WTC11 (cell line): ENCODE measurements around the gene KCNG4. TPM values are rescaled to one million over a fixed set of nuclear protein-coding genes. Genes with fewer than 3 reads are reported as not detected.

Source experiments
- ATAC-seq: fragments of 200-7000 bp; cut with Tn5 transposase; 2 replicates; pipeline ENCODE4 v1.10.0; 2021; ENCODE audit warnings: mild to moderate bottlenecking, moderate library complexity
- CTCF ChIA-PET: fragments of 300-600 bp; sonication (Branson Sonifier 250); formaldehyde crosslinking; loops from one replicate; lab custom pipeline; 2021; ENCODE audit warnings: antibody characterized with exemption; lab: Charles Lee
- POLR2A ChIA-PET: fragments of 350-600 bp; sonication (Branson Sonifier 250); formaldehyde crosslinking; loops from one replicate; lab custom pipeline; 2021; ENCODE audit warnings: antibody characterized with exemption; lab: Charles Lee
- DNase-seq: peaks from one replicate; pipeline ENCODE4 v3.0.0; 2021; ENCODE audit warnings: low spot score
- H3K27ac Mint-ChIP-seq: 2 replicates; pipeline ENCODE4 v1.8.0; 2021; ENCODE audit warnings: mixed read lengths
- H3K27me3 Mint-ChIP-seq: 2 replicates; pipeline ENCODE4 v1.8.0; 2021; ENCODE audit warnings: low read depth, mild to moderate bottlenecking, moderate library complexity, mixed read lengths
- H3K36me3 Mint-ChIP-seq: 2 replicates; pipeline ENCODE4 v1.8.0; 2021; ENCODE audit warnings: mixed read lengths
- H3K4me1 Mint-ChIP-seq: 2 replicates; pipeline ENCODE4 v1.8.0; 2022; ENCODE audit warnings: mixed read lengths
- H3K4me3 Mint-ChIP-seq: 2 replicates; pipeline ENCODE4 v1.8.0; 2021; ENCODE audit warnings: mild to moderate bottlenecking, moderate library complexity, mixed read lengths
- H3K9me3 Mint-ChIP-seq: 2 replicates; pipeline ENCODE4 v1.8.0; 2021; ENCODE audit warnings: mixed read lengths
- ARID4B ChIP-seq: sonication (generic); formaldehyde crosslinking; IDR thresholded peaks from 2 replicates; pipeline ENCODE4 v1.8.0; 2023; ENCODE audit warnings: missing genetic modification reagents, mild to moderate bottlenecking, borderline replicate concordance
- FOXJ3 ChIP-seq: sonication (generic); formaldehyde crosslinking; IDR thresholded peaks from 2 replicates; pipeline ENCODE4 v1.9.0; 2021; ENCODE audit warnings: missing genetic modification reagents, mild to moderate bottlenecking, borderline replicate concordance
- FOXK1 ChIP-seq: sonication (generic); formaldehyde crosslinking; IDR thresholded peaks from 2 replicates; pipeline ENCODE4 v1.8.0; 2022; ENCODE audit warnings: mild to moderate bottlenecking, moderate library complexity, missing genetic modification reagents
- GTF2I ChIP-seq: fragments of 250-450 bp; sonication (Bioruptor Pico); conservative IDR thresholded peaks from 2 replicates; pipeline ENCODE4 v1.4.0; 2021; ENCODE audit warnings: mild to moderate bottlenecking
- HMGXB4 ChIP-seq: sonication (generic); formaldehyde crosslinking; IDR thresholded peaks from 2 replicates; pipeline ENCODE4 v1.8.1; 2023; ENCODE audit warnings: mild to moderate bottlenecking, moderate library complexity, missing genetic modification reagents
- MLX ChIP-seq: sonication (generic); formaldehyde crosslinking; IDR thresholded peaks from 2 replicates; pipeline ENCODE4 v1.8.1; 2023; ENCODE audit warnings: mild to moderate bottlenecking, missing genetic modification reagents, moderate library complexity
- MYBL2 ChIP-seq: sonication (generic); formaldehyde crosslinking; IDR thresholded peaks from 2 replicates; pipeline ENCODE4 v1.8.1; 2023; ENCODE audit warnings: mild to moderate bottlenecking, moderate library complexity, missing genetic modification reagents
- ZNF138 ChIP-seq: sonication (generic); formaldehyde crosslinking; conservative IDR thresholded peaks from 2 replicates; pipeline ENCODE4 v1.8.1; 2022; ENCODE audit warnings: mild to moderate bottlenecking, moderate library complexity, missing genetic modification reagents
- ZNF512 ChIP-seq: sonication (generic); formaldehyde crosslinking; IDR thresholded peaks from 2 replicates; pipeline ENCODE4 v1.8.1; 2022; ENCODE audit warnings: missing genetic modification reagents, borderline replicate concordance
- ZNF532 ChIP-seq: fragments of 250-450 bp; sonication (Bioruptor Pico); IDR thresholded peaks from 2 replicates; pipeline ENCODE4 v1.9.0; 2021; ENCODE audit warnings: mild to moderate bottlenecking, borderline replicate concordance
- total RNA-seq: library from RNA; stranded (reverse); gene quantifications from 3 replicates; pipeline ENCODE4 v1.2.3, GENCODE V29; 2021
- TF ChIP-seq, protein P1 (sequence below): fragments of 250-450 bp; sonication (Bioruptor Pico); IDR thresholded peaks from 2 replicates; pipeline ENCODE4 v2.1.2; 2022; ENCODE audit warnings: mild to moderate bottlenecking, moderate library complexity
- TF ChIP-seq, protein P2 (sequence below): fragments of 250-450 bp; sonication (Bioruptor Pico); conservative IDR thresholded peaks from 2 replicates; pipeline ENCODE4 v1.9.0; 2021; ENCODE audit warnings: mild to moderate bottlenecking
- TF ChIP-seq, protein P3 (sequence below): sonication (generic); formaldehyde crosslinking; IDR thresholded peaks from 2 replicates; pipeline ENCODE4 v1.8.0; 2022; ENCODE audit warnings: mild to moderate bottlenecking, missing genetic modification reagents

The KCNG4 gene
- total RNA-seq, 1 experiment from 2014 or later: not detected

DNA sequence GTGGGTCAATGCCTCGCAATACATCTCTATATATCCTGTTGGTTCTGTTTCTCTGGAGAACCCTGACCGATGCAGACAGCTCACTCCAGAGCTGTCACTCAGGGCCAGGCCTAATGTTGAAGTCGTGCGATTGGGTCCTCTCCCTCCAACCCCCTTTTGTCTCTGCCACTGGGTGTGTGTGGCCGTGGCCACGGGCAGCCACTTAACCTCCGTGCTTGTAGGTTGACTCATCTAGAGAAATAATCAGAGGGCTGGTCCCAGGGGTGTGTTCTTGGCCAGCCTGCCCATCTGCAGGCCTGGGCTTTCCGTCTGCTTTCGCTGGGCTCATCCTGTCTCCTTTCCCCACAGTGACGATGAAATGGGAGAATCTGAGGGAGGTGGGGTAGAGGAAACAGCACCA lies 41.4 kb downstream of the KCNG4 start:
- POLR2A ChIA-PET: no interaction called here

DNA sequence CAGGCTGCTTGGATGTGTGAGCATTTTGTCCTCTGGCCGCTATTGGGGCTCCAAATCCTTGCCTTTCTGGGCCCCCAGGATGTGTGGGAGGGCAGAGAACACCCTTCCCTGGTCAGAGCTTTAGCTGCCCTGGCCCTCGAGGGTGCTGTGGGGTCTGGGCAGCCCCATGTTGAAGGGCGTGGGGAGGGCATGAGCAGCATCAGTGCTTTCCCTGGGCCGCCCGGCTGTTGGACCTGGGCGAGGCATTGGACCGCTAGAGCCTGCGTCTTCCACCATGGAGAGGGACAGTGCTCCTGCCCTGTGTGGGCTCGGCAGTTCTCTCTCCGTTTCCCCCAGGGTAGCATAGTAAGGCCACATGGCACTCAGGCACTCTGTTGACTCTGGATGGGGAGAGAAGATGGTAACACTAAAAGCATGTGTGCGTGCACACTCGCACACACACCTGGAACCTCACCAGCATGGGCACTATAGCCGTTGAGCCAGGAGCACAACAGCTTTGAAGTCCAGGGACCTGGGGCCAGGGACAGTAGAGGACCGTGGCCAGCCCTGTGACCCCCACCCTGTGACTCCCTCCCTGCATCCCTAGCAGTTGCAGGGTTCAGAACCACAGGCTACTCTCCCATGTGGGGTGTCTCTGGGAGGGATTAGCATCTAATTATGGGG lies 42.2 kb downstream of the KCNG4 start:
- ATAC-seq (no peak), DNase-seq (no peak)
- Mint-ChIP-seq H3K4me3 (no peak overlapping the region), H3K27ac (no peak overlapping the region), H3K27me3 (no peaks in the 10 kb centered on the region), H3K9me3 (peaks cover 2% of the 10 kb centered on the region; the same call in 1 of the 2 replicates), H3K4me1 (0 out of 2 replicates have a peak, but pooled peaks cover 3% of the 10 kb centered on the region), H3K36me3 (no peaks in the 10 kb centered on the region)
- ChIA-PET POLR2A (no interaction called here), CTCF (interaction anchor here (2.0 kb wide), 1 partner anchor 11 kb away, joined by 10 read pairs; the partner anchor contains the start of gene TAF1C)
- TF ChIP-seq GTF2I (CRISPR knock-in tag): no peak
- no peak for TF ChIP-seq FOXJ3 (CRISPR knock-in tag)
- TF ChIP-seq ARID4B (CRISPR knock-in tag): no peak
- TF ChIP-seq MLX (CRISPR knock-in tag): no peak
- TF ChIP-seq, protein P1, sequence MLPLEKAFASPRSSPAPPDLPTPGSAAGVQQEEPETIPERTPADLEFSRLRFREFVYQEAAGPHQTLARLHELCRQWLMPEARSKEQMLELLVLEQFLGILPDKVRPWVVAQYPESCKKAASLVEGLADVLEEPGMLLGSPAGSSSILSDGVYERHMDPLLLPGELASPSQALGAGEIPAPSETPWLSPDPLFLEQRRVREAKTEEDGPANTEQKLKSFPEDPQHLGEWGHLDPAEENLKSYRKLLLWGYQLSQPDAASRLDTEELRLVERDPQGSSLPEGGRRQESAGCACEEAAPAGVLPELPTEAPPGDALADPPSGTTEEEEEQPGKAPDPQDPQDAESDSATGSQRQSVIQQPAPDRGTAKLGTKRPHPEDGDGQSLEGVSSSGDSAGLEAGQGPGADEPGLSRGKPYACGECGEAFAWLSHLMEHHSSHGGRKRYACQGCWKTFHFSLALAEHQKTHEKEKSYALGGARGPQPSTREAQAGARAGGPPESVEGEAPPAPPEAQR (CRISPR knock-in tag): no peak
- no peak for TF ChIP-seq ZNF532
- TF ChIP-seq FOXK1: no peak
- TF ChIP-seq, protein P2, sequence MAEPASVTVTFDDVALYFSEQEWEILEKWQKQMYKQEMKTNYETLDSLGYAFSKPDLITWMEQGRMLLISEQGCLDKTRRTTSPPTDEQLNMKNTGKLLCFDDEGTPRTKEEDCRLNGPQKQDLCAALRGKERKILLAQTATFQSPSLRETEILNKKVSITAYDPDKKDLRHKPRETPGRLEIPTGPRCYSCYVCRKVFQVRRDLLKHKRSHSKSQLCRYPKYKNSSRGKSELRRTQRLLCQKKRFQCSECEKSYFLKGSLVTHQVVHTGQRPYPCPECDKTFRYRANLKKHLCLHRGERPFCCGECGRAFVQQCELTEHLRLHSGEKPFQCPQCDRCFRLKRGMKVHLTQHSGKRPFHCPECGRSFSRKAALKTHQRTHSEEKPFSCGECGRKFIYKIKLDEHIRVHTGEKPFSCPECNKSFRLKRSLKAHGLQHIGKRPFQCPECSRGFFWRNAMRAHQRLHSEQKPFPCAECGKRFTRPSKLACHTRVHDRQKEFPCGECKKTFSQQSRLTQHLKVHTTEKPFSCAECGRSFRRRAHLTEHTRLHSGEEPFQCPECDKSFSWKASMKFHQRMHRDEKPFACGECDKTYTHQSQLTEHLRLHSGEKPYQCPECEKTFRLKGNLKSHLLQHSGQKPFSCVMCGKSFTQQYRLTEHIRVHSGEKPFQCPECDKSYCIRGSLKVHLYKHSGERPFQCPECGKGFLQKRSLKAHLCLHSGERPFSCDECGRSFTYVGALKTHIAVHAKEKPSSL: no peak
- no peak for TF ChIP-seq HMGXB4 (CRISPR knock-in tag)

More for the DNA sequence above, 41.4 kb downstream of the KCNG4 start:
- Mint-ChIP-seq H3K4me1 (0 out of 2 replicates have a peak, but pooled peaks cover 3% of the 10 kb centered on the region), H3K9me3 (peaks cover 3% of the 10 kb centered on the region; the same call in 1 of the 2 replicates), H3K4me3 (no peak overlapping the region), H3K27me3 (no peaks in the 10 kb centered on the region), H3K27ac (no peak overlapping the region), H3K36me3 (no peaks in the 10 kb centered on the region)
- TF ChIP-seq ZNF138 (CRISPR knock-in tag): no peak
- no peak for TF ChIP-seq ZNF512 (CRISPR knock-in tag)
- TF ChIP-seq, protein P3, sequence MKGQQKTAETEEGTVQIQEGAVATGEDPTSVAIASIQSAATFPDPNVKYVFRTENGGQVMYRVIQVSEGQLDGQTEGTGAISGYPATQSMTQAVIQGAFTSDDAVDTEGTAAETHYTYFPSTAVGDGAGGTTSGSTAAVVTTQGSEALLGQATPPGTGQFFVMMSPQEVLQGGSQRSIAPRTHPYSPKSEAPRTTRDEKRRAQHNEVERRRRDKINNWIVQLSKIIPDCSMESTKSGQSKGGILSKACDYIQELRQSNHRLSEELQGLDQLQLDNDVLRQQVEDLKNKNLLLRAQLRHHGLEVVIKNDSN (CRISPR knock-in tag): no peak
- TF ChIP-seq MYBL2 (CRISPR knock-in tag): no peak
- TF ChIP-seq FOXJ3 (CRISPR knock-in tag): no peak
- no peak for DNase-seq
- no peak for ATAC-seq
- CTCF ChIA-PET: interaction anchor here (1.5 kb wide), 1 partner anchor 11 kb away, joined by 16 read pairs; the partner anchor contains the start of gene TAF1C
